ENCODE results near the gene CCDC102A.

CCDC102A gene

DNA sequence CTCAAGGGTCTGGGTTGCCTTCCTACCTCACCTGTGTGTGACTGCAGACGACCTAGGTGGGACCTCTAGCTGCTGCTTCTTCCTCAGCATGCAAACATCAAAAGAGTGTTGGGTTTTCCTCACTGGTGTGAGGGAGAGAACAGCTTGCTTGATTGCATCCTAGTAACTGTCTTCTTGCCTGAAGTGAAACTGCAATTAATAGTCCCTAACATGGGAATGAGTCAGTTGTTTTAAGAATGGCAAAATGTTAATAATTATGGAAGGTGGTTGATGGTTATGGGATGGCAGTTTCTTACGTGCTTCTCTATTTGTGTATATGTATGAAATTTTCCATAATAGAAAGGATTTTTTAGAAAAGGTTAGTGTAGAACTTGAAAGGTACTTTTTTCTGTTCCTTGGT, 68.0 kb downstream of the CCDC102A start:
- TF ChIP-seq, protein P1, sequence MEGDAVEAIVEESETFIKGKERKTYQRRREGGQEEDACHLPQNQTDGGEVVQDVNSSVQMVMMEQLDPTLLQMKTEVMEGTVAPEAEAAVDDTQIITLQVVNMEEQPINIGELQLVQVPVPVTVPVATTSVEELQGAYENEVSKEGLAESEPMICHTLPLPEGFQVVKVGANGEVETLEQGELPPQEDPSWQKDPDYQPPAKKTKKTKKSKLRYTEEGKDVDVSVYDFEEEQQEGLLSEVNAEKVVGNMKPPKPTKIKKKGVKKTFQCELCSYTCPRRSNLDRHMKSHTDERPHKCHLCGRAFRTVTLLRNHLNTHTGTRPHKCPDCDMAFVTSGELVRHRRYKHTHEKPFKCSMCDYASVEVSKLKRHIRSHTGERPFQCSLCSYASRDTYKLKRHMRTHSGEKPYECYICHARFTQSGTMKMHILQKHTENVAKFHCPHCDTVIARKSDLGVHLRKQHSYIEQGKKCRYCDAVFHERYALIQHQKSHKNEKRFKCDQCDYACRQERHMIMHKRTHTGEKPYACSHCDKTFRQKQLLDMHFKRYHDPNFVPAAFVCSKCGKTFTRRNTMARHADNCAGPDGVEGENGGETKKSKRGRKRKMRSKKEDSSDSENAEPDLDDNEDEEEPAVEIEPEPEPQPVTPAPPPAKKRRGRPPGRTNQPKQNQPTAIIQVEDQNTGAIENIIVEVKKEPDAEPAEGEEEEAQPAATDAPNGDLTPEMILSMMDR (IDR thresholded peaks at IDR 0.05), result no peak

DNA sequence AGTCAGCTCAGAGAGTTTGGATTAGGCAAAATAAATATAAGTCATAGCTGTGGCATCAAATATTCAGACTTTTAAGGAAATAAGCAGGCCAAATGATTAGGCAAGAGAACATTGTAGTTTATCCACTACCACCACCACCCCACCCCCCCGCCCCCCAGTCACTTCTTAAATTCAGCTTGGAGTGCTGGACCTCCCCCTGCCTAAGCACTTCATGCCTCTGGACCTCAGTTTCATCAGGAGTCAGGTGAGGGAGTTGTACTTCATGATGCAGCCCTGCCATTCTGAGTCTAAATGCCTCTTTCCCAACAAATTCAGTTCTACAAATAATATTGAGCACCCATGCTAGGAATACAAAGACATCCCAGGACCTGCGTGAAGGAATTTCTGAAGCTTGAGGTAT, 71.8 kb downstream of the CCDC102A start:
- TF ChIP-seq, protein P1 (IDR thresholded peaks at IDR 0.05), result no peak

DNA sequence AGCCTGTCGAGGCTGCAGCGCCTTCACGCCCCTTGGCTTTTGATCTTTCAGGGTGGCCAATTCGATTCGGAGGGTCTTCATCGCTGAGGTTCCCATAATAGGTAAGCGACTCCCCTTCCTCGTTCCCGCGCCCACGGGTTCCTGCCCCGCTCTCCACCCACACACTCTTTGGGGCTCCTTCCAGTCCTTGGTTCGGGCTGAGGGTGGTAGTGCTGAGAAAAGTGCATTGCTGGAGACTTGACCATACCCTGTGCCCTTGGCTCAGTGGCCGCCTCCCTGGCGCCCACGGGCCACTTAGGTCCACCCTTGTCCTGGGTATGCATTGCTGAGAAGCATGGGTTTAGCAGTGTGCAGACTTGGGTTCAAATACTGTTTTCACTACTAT, 73.4 kb downstream of the CCDC102A start:
- TF ChIP-seq, protein P1 (IDR thresholded peaks at IDR 0.05), result no peak

DNA sequence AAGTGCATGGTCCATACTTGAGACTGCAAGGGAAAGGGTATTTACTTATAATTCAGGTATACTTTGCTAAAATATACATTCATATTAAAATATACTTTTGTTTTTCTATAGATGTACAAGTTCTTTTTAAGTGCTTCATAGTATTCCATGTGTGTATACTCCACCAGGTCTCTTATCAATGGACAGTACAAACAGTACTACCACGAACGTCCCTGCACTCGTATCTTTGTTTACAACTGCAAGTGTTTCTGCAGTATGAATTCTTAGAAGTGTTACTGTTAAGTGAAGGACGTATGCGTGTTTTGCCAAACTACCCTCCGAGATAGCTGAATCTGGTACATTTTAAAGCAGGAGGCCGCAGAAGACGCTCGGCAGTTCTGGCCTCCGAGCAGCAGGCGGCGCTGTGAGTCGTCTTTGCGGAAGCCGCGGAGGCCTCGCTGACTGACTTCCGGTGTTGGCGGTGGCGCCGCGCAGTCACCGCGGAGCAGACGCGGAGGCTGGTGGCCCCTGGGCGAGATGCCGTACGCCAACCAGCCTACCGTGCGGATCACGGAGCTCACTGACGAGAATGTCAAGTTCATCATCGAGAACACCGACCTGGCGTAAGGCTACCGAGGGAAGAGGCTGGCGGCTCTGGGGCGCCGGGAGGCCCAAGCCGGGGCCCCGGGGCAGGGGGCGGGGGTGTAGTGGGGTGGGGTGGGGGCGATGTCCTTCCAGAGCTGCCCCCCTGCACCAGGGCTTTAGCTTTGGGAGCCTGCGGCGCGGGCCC, 74.0 kb downstream of the CCDC102A start, which contains the start of gene POLR2C:
POLR2C (plus strand) TSS at position 471 of the 769 bp plus-strand sequence; CDS start at position 517, 46 bp downstream.
- TF ChIP-seq, protein P1 (IDR thresholded peaks at IDR 0.05), result peak; percentile 99

Data from LNCAP (cell line).